Kidney epithelial cell (primary cell): Measurements from ENCODE around the gene PRKCQ. TPM values are rescaled to one million over a fixed set of nuclear protein-coding genes. Genes with fewer than 3 reads are reported as not detected.

Experiments used
- DNase-seq: peaks from one replicate; pipeline ENCODE4 v3.0.0-alpha.2; 2010; ENCODE audit warnings: low read depth
- H3K27me3 ChIP-seq: 2 replicates; pipeline ENCODE4 v1.6.0; 2011; ENCODE audit warnings: low read length; ENCODE audit not compliant: control insufficient read depth, insufficient read depth
- H3K36me3 ChIP-seq: 2 replicates; pipeline ENCODE4 v1.5.1; 2011; ENCODE audit warnings: low read length; ENCODE audit not compliant: control insufficient read depth, insufficient read depth
- H3K4me3 ChIP-seq: 2 replicates; pipeline ENCODE4 v1.5.1; 2011; ENCODE audit warnings: low read depth, mild to moderate bottlenecking, control low read depth, low read length
- CTCF ChIP-seq: IDR thresholded peaks from 2 replicates; pipeline ENCODE4 v1.5.1; 2011; ENCODE audit warnings: mild to moderate bottlenecking, moderate library complexity, low read length, control low read depth, inconsistent platforms; ENCODE audit not compliant: insufficient read depth, poor library complexity, severe bottlenecking
- total RNA-seq: library from RNA; depleted of rRNA; stranded (reverse); fragments of >200 nt; gene quantifications from 2 replicates; pipeline ENCODE4 v1.2.3, GENCODE V29; 2015

The PRKCQ gene
- total RNA-seq, 1 donor from 2014 or later = 8.1 TPM

GRCh38 chr10:6379015-6379776 is 200.9 kb downstream of the PRKCQ start:
- DNase-seq = no peak
- TF ChIP-seq CTCF = no peak
- Histone ChIP-seq H3K27me3 (no peaks in the 10 kb centered on the region), H3K4me3 (no peak overlapping the region), H3K36me3 (no peaks in the 10 kb centered on the region)
